KMS-11 (cell line): ENCODE data around the gene TSPEAR.

Experiments
- H2AFZ ChIP-seq: fragments of 200-600 bp; sonication (generic); 2 replicates; pipeline ENCODE4 v1.6.1; 2016; ENCODE audit warnings: antibody characterized with exemption, mixed run types, low read depth
- H3K27ac ChIP-seq: fragments of 200-600 bp; sonication (generic); 2 replicates; pipeline ENCODE4 v1.6.1; 2016; ENCODE audit warnings: mild to moderate bottlenecking, mixed run types
- H3K27me3 ChIP-seq: fragments of 200-600 bp; sonication (generic); 2 replicates; pipeline ENCODE4 v1.6.1; 2017; ENCODE audit warnings: mild to moderate bottlenecking, low read depth, mixed run types, moderate library complexity; ENCODE audit not compliant: insufficient read depth
- H3K36me3 ChIP-seq: fragments of 200-600 bp; sonication (generic); 2 replicates; pipeline ENCODE4 v1.6.1; 2017; ENCODE audit warnings: mild to moderate bottlenecking, mixed run types; ENCODE audit not compliant: insufficient read depth
- H3K4me1 ChIP-seq: fragments of 200-600 bp; sonication (generic); 2 replicates; pipeline ENCODE4 v1.6.1; 2016; ENCODE audit warnings: mild to moderate bottlenecking, low read depth, mixed run types; ENCODE audit not compliant: poor library complexity, severe bottlenecking
- H3K4me2 ChIP-seq: fragments of 200-600 bp; sonication (generic); 2 replicates; pipeline ENCODE4 v1.7.0; 2016; ENCODE audit warnings: mild to moderate bottlenecking, mixed run types
- H3K4me3 ChIP-seq: fragments of 200-600 bp; sonication (generic); IDR thresholded peaks from 2 replicates; pipeline ENCODE4 v1.6.1; 2017; ENCODE audit warnings: low read depth, low read length, mixed read lengths; ENCODE audit not compliant: insufficient read depth
- H3K79me2 ChIP-seq: fragments of 200-600 bp; sonication (generic); 2 replicates; pipeline ENCODE4 v1.6.1; 2016; ENCODE audit warnings: low read depth, mixed run types; ENCODE audit not compliant: insufficient read depth
- H3K9ac ChIP-seq: fragments of 200-600 bp; sonication (generic); 2 replicates; pipeline ENCODE4 v1.6.1; 2016; ENCODE audit warnings: mild to moderate bottlenecking, mixed run types
- H4K20me1 ChIP-seq: fragments of 200-600 bp; sonication (generic); 2 replicates; pipeline ENCODE4 v1.6.1; 2016; ENCODE audit warnings: mild to moderate bottlenecking, mixed run types; ENCODE audit not compliant: insufficient read depth
- TF ChIP-seq, protein P1 (sequence below): fragments of 200-600 bp; sonication (generic); conservative IDR thresholded peaks from 2 replicates; pipeline ENCODE4 v1.6.1; 2017; ENCODE audit warnings: low read depth, mild to moderate bottlenecking, antibody characterized with exemption, low read length, moderate library complexity, mixed read lengths

Gene TSPEAR

DNA sequence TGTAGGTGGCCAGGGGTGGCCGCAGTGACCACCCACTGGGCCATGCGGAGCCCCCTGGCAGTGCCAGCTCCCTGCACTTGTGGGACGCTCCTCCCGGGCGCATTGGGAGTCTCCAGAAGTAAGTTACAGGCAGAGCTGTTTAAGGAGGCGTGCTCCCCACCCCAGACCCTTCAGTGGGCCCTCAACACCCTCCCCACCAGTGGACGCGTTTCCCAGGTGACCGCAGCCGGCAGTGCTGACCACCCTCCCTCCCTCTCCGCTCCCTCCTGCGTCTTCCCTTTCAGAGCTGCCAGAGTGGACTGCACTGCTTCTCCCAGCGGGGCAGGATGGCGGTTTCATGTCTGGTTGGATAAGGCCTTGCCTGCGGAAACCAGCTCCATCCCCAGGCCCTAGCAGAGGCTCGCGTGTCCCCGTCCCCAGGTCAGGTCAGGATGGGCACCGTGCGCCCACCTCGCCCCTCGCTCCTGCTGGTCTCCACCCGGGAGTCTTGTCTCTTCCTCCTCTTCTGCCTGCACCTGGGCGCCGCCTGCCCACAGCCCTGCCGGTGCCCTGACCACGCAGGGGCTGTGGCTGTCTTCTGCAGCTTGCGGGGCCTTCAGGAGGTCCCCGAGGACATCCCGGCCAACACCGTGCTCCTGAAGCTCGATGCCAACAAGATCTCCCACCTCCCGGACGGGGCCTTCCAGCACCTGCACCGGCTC is 255.0 kb downstream of the TSPEAR start:
- Histone ChIP-seq H3K27me3 (peaks cover 60% of the 10 kb centered on the region), H4K20me1 (no peaks in the 10 kb centered on the region), H3K79me2 (no peaks in the 10 kb centered on the region), H3K4me1 (no peaks in the 10 kb centered on the region), H2AFZ (no peak overlapping the region), H3K27ac (no peak overlapping the region), H3K36me3 (no peaks in the 10 kb centered on the region), H3K4me2 (no peak overlapping the region), H3K9ac (no peak overlapping the region), H3K4me3 (no peak overlapping the region)
- TF ChIP-seq, protein P1, sequence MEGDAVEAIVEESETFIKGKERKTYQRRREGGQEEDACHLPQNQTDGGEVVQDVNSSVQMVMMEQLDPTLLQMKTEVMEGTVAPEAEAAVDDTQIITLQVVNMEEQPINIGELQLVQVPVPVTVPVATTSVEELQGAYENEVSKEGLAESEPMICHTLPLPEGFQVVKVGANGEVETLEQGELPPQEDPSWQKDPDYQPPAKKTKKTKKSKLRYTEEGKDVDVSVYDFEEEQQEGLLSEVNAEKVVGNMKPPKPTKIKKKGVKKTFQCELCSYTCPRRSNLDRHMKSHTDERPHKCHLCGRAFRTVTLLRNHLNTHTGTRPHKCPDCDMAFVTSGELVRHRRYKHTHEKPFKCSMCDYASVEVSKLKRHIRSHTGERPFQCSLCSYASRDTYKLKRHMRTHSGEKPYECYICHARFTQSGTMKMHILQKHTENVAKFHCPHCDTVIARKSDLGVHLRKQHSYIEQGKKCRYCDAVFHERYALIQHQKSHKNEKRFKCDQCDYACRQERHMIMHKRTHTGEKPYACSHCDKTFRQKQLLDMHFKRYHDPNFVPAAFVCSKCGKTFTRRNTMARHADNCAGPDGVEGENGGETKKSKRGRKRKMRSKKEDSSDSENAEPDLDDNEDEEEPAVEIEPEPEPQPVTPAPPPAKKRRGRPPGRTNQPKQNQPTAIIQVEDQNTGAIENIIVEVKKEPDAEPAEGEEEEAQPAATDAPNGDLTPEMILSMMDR = no peak

DNA sequence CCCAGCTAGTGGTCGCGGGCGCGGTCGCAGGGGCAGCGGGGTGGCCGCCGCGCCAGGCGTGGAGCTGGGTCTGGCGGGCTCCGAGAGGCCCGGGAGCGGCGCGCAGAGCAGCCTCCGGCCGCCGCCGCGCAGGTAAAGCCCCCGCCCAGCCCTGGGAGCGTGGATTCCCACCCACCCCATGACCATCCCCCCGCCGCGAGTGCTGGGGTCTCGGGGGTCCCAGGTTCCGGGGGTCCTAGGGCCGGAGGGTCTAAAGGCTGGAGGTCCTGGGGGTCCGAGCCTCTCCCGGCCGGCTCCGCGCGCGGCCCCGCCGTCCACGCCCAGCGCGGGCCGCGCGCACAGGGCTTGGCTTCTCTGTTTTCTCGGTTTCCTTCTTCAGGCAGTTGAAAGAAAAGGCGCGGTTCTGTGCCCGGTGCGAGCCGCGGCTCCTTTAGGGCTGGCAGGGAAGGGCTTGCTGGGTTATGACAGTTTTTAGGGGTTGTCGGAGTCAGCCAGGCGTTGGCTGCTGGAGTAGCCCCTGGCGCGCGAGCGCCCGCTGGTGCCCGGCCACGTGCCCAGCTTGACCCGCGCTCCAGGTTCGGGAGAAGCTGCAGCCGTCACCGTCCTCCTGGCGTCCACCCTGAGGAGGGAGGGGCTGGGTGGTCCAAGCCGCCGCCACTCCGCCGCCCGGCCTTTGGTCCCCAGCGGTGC is 255.7 kb downstream of the TSPEAR start:
- TF ChIP-seq, protein P1 = no peak
- no peaks in the 10 kb centered on the region for H4K20me1 ChIP-seq
- no peak overlapping the region for H3K4me2 ChIP-seq
- H2AFZ ChIP-seq = peak overlapping the region; percentile 34; the same call in 1 of the 2 replicates
- no peaks in the 10 kb centered on the region for H3K36me3 ChIP-seq
- no peaks in the 10 kb centered on the region for H3K79me2 ChIP-seq
- no peaks in the 10 kb centered on the region for H3K4me1 ChIP-seq
- H3K27ac ChIP-seq = no peak overlapping the region
- no peak overlapping the region for H3K9ac ChIP-seq
- peaks cover 61% of the 10 kb centered on the region for H3K27me3 ChIP-seq
- no peak overlapping the region for H3K4me3 ChIP-seq

GRCh38 chr21:44454747-44455523 is 256.4 kb downstream of the TSPEAR start, which contains the start of gene LRRC3:
LRRC3 (plus strand) TSS chr21:44455510; CDS start chr21:44456645, 1,135 bp downstream.
- Histone ChIP-seq H2AFZ (peak within 1 kb of the TSS; percentile 34; the same call in 1 of the 2 replicates), H3K79me2 (no peaks in the 10 kb centered on the region), H3K27me3 (peaks cover 62% of the 10 kb centered on the region), H3K27ac (no peak within 1 kb of the TSS), H3K4me2 (no peak within 1 kb of the TSS), H3K4me3 (no peak within 1 kb of the TSS), H3K4me1 (no peaks in the 10 kb centered on the region), H4K20me1 (no peaks in the 10 kb centered on the region), H3K9ac (no peak within 1 kb of the TSS), H3K36me3 (no peaks in the 10 kb centered on the region)
- TF ChIP-seq, protein P1 = no peak

DNA sequence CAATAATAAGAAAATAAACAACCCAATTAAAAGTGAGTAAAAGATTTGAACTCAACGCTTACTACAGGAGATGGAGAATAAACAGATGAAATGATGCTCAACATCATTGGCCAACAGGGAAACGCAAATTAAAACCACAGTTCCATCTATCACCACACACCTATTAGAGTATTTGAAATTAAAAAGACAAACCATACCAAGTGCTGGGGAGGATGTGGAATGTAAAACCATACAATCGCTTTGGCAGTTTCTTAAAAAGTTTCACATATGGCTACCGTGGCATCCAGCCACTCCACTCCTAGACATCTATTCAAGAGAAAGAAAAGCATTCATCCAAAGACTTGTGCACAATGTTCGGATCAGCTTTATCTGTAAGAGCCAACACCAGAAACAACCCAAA is 257.3 kb downstream of the TSPEAR start:
- no peak overlapping the region for H2AFZ ChIP-seq
- H4K20me1 ChIP-seq = no peaks in the 10 kb centered on the region
- no peak overlapping the region for H3K9ac ChIP-seq
- H3K79me2 ChIP-seq = no peaks in the 10 kb centered on the region
- H3K36me3 ChIP-seq = no peaks in the 10 kb centered on the region
- TF ChIP-seq, protein P1 = no peak
- H3K4me3 ChIP-seq = no peak overlapping the region
- H3K4me1 ChIP-seq = no peaks in the 10 kb centered on the region
- H3K27ac ChIP-seq = no peak overlapping the region
- peaks cover 70% of the 10 kb centered on the region for H3K27me3 ChIP-seq
- H3K4me2 ChIP-seq = no peak overlapping the region
